ENCODE measurements around the gene HHAT. TPM values are rescaled to one million over a fixed set of nuclear protein-coding genes. Genes with fewer than 3 reads are reported as not detected.

The HHAT gene
- total RNA-seq, 1 donor: 15.1 TPM

- no peak for DNase-seq (ENCODE audit: low read depth in 2 of 3, low spot score in 2 of 3)
Observed at GRCh38 chr1:210586771-210587170, 258.1 kb downstream of the HHAT start.

GRCh38 chr1:210587566-210587965 lies 258.9 kb downstream of the HHAT start:
- DNase-seq (ENCODE audit: low read depth in 2 of 3, low spot score in 2 of 3): no peak

DNA sequence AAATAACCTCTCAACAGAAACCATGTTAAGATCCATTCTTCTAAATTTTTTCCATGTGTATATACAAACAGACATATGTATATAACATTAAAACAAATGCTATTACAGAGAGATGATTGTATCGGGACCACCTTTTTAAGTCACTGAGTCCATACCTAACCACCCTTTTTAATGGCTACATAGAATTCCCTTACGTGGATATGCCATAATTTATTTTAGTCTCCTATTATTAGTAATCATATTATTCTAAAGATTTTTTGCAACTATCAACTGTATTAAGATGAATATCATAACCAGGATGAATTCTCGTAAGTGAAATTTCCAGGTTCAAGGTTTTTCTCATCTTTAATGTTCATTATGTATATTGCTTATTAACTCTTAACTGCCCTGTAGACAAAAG lies 259.7 kb downstream of the HHAT start:
- no peak for DNase-seq (ENCODE audit: low read depth in 2 of 3, low spot score in 2 of 3)

GRCh38 chr1:210588946-210589345 lies 260.2 kb downstream of the HHAT start:
- DNase-seq (ENCODE audit: low read depth in 2 of 3, low spot score in 2 of 3): no peak

DNA sequence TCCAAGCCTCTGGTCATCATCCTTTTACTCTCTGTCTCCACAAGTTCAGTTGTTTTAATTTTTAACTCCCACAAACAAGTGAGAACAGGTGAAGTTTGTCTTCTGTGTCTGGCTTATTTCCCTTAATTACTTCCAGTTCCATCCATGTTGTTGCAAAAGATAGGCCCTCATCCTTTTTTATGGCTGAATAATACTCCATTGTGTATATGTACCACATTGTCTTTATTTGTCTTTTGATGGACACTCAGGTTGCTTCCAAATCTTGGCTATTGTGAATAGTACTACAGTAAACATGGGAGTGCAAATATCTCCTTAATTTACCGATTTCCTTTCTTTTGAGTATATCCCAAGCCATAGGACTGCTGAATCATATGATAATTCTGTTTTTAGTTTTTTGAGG lies 262.5 kb downstream of the HHAT start:
- DNase-seq (ENCODE audit: low read depth in 2 of 3, low spot score in 2 of 3): no peak

DNA sequence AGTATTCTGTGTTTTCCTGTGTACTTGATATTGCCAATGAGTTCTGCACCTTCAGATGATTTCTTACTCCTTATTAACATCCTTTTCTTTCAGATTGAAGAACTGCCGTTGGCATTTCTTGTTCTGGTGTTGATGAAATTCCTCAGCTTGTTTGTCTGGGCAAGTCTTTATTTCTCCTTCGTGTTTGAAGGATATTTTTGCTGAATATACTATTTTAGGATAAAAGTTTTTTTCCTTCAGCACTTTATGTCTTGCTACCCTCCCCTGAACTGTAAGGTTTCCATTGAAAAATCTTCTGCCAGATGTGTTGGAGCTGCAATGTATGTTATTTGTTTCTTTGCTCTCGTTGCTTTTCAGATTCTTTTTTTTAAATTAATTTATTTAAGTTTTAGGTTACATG lies 265.9 kb downstream of the HHAT start:
- DNase-seq (ENCODE audit: low read depth in 2 of 3, low spot score in 2 of 3): no peak

DNA sequence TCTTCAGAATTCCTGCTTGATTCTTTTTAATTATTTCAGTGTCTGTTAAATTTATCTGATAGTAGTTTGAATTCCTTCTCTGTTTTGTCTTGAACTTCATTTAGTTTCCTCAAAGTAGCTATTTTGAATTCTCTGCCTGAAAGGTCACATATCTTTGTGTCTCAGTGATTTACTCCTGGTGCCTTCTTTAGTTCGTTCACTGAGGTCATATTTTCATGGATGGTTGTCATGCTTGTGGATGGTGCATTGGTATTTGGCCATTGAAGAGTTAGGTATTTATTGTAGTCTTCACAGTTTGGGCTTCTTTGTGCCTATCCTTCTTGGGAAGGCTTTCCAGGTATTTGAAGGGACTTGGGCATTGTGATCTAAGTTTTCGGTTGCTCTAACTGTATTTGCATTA lies 267.9 kb downstream of the HHAT start:
- DNase-seq (ENCODE audit: low read depth in 2 of 3, low spot score in 2 of 3): no peak

DNA sequence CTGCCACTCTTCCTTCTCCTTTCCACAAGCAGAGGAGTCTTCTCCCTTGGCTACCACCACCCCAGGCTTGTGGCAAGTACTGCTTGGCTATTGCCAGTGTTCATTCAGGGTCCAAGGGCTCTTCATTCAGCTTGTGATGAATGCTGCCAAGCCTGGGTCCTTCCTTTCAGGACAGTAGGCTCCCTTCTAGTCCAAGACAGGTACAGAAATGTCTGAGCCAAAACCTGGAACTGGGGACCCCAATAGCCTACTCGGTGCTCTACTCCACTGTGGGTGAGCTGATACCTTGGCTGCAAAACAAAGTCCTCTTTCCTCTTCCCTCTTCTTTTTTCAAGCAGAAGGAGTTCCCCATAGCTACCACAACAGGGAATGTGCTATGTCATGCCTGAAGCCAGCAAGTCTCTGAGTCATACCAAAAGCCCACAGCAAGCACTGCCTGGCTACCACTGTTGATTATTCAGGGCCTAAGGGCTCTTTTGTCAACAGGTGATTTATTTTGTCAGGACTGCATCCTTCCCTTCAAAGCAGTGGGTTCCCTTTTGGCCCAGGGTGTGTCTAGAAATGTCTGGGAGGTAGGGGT lies 268.9 kb downstream of the HHAT start:
- DNase-seq (ENCODE audit: low read depth in 2 of 3, low spot score in 2 of 3): peak in 2 of 3 donors; percentile 81 to 83

DNA sequence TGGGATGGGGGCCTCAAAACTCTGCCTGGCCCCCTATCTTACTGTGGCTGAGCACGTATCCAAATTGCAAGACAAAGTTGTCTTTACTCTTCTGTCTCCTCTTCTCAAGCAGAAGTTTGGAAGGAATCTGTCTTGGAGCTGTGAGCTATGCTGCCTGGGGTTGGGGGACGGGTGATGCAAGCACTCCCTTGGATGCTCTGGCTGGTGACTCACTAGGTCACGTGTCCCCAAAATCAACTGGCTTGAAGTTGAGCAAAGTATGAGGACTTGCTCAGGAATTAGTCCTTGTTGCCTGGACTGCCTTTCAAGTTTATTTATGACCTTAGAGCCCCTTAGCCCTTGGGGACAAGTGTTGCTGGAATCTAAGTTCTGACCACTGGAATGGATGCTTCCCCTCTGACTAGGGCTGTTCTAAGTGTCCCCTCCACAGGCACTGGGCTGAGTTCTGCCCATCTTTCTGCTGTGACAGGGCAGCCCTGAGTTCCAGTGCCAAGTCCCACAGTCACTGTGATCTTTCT lies 269.5 kb downstream of the HHAT start:
- peak in 2 of 3 donors; percentile 57 to 70 for DNase-seq (ENCODE audit: low read depth in 2 of 3, low spot score in 2 of 3)

DNA sequence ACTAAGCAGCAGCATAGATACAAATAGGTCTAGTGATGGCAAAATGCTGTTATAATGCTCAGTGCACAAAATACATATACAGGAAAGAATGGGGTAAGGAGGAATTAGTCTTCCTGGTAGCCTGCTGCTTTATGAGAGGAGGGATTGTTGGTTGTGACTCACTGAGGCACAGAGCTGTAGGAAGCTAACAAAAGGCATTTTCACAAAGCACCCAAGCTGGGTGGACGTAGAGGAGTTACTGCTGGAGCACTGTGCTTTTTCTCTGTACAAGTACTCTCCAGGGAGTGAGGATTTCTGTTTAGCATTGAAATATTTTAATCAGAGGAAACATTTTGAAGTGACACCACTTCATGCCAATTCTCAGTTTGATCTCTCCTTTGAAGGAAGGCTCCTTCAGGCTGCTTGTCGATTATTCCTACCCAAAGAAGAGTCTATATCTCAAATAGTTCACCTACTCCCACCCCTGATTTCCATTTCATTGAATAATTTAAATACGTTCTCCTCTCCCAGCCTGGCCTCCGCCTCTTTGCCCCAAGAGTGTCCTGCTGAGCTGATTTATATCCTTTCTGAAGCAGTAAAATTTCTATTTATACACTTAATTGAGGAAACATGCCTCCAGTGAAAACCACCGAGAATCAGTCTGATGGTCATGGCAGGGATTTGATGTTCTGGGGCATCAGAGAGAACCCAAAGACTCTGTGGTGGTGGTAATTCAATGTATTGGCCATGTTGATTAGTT lies 271.9 kb downstream of the HHAT start:
- DNase-seq (ENCODE audit: low read depth in 2 of 3, low spot score in 2 of 3): no peak

- no peak for DNase-seq (ENCODE audit: low read depth in 2 of 3, low spot score in 2 of 3)
Observed at GRCh38 chr1:210603123-210603522, 274.4 kb downstream of the HHAT start.

GRCh38 chr1:210605099-210605498 lies 276.4 kb downstream of the HHAT start:
- no peak for DNase-seq (ENCODE audit: low read depth in 2 of 3, low spot score in 2 of 3)

GRCh38 chr1:210607361-210607760 lies 278.7 kb downstream of the HHAT start:
- DNase-seq (ENCODE audit: low read depth in 2 of 3, low spot score in 2 of 3): no peak

GRCh38 chr1:210608767-210609166 lies 280.1 kb downstream of the HHAT start:
- no peak for DNase-seq (ENCODE audit: low read depth in 2 of 3, low spot score in 2 of 3)

- no peak for DNase-seq (ENCODE audit: low read depth in 2 of 3, low spot score in 2 of 3)
Observed at GRCh38 chr1:210616356-210616755, 287.7 kb downstream of the HHAT start.

GRCh38 chr1:210617293-210617692 lies 288.6 kb downstream of the HHAT start:
- DNase-seq (ENCODE audit: low read depth in 2 of 3, low spot score in 2 of 3): no peak

GRCh38 chr1:210618369-210618768 lies 289.7 kb downstream of the HHAT start:
- DNase-seq (ENCODE audit: low read depth in 2 of 3, low spot score in 2 of 3): no peak

DNA sequence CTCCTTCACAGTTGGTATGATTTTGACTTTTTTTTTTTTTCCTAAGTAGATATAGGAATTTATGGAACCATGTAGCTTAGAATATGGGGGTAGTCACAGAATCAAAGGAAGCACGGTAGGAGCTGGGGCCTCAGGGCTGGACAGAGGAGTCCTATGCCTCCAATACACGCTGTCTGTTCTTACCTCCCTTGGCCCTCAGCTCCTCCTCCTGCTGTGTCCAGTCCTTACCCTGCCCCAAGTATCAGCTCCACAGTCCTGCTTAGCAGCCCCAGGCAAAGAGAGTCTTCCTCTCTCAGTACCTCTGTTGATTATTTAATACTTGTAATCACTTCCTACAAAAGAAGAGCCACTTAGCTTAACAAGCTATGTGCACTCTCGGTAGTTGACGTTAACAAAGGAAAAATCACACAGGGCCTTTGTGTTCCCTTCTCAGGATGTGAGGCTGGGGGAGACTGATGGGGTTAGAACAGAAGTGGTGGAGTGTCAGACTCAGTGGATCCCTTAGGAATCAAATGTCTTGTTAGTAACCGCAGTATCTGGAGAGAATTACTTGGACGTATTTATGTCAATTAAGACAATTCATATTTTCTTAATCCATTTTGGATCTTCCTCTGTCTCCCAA lies 292.3 kb downstream of the HHAT start:
- no peak for DNase-seq (ENCODE audit: low read depth in 2 of 3, low spot score in 2 of 3)

- no peak for DNase-seq (ENCODE audit: low read depth in 2 of 3, low spot score in 2 of 3)
Observed at GRCh38 chr1:210621712-210622111, 293.0 kb downstream of the HHAT start.

DNA sequence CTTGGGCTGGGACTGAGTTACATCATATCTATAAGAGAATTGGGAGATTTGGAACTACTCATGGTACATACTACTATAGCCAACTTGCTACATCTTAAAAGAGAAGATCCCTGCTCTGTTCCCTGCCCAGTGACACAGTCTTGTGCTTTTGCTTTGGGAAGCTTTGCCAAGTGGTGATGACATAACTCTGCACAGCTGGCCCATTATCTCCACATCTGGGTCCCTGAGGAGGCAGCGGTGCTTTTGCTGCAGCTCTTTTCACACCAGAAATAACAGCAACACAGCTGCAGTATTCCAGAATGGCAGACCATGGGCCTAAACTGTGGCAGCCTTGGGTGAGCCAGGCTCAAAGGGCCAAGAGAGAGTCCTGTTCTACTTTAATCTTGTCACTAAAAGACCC lies 296.0 kb downstream of the HHAT start:
- DNase-seq (ENCODE audit: low read depth in 2 of 3, low spot score in 2 of 3): no peak

DNA sequence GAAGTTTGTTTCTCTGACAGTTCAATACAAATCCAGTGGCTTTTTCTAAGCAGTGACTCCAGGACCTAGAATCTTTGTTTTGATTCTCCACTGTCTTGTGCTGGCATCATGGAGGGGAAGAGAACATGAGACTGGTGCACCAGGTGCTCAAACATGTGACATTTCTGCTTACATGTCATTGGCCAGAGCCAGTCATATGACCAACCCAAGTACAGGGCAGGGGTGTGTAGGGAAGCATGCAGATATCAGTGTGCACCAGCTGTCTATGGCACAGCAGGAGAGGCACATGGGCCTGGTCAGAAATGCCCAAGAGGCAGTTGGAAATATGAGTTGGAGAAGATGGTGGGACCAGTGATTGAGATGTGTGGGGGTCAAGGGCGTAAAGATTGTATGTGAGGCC lies 297.0 kb downstream of the HHAT start:
- DNase-seq (ENCODE audit: low read depth in 2 of 3, low spot score in 2 of 3): no peak

GRCh38 chr1:210626341-210626740 lies 297.6 kb downstream of the HHAT start:
- no peak for DNase-seq (ENCODE audit: low read depth in 2 of 3, low spot score in 2 of 3)
